SU-DHL-6 (cell line): ENCODE results near the gene RNF17.

Experiments used
- CTCF ChIP-seq: fragments of 200-600 bp; sonication (generic); IDR thresholded peaks from one replicate; pipeline ENCODE4 v1.5.1; 2017; ENCODE audit warnings: antibody characterized with exemption, mild to moderate bottlenecking, low read length, moderate library complexity; ENCODE audit not compliant: insufficient read depth, poor library complexity, severe bottlenecking
- EZH2phosphoT487 ChIP-seq: fragments of 200-600 bp; sonication (generic), shearing (Covaris generic); conservative IDR thresholded peaks from 2 replicates; pipeline ENCODE4 v1.6.1; 2018; ENCODE audit warnings: mild to moderate bottlenecking, antibody characterized with exemption, low read length, moderate library complexity, mixed read lengths

GRCh38 chr13:24747248-24748060, 16.5 kb upstream of the RNF17 start:
- TF ChIP-seq CTCF = no peak
- no peak for TF ChIP-seq EZH2phosphoT487
